ENCODE data around the gene KRT4. TPM values are rescaled to one million over a fixed set of nuclear protein-coding genes. Genes with fewer than 3 reads are reported as not detected.

KRT4 gene
- total RNA-seq, 1 donor, result not detected

DNA sequence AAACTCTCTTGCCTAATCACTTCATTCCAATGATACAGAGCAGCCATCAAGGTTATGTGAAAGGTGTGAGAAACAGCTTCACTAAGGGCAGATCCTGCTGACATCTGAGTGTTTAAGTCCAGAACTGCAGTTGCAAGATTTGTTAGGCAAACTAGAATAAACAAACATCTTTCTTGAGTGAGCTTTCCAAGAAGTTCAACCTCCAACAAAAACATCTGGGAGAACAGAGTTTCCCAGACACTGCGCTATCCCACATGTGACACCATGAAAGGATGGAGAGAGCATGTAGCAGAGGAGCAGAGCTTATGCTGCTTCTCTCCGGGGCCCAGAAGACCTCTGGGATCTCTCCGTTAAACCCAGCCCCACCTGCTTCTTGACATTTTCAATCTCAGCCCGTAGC is 42.4 kb downstream of the KRT4 start:
- TF ChIP-seq, protein P1, sequence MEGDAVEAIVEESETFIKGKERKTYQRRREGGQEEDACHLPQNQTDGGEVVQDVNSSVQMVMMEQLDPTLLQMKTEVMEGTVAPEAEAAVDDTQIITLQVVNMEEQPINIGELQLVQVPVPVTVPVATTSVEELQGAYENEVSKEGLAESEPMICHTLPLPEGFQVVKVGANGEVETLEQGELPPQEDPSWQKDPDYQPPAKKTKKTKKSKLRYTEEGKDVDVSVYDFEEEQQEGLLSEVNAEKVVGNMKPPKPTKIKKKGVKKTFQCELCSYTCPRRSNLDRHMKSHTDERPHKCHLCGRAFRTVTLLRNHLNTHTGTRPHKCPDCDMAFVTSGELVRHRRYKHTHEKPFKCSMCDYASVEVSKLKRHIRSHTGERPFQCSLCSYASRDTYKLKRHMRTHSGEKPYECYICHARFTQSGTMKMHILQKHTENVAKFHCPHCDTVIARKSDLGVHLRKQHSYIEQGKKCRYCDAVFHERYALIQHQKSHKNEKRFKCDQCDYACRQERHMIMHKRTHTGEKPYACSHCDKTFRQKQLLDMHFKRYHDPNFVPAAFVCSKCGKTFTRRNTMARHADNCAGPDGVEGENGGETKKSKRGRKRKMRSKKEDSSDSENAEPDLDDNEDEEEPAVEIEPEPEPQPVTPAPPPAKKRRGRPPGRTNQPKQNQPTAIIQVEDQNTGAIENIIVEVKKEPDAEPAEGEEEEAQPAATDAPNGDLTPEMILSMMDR (IDR thresholded peaks at IDR 0.05; ENCODE audit: insufficient read depth, low read depth, low read length), result no peak
- H3K4me3 ChIP-seq (ENCODE audit: low read depth, low read length), result no peak overlapping the region

DNA sequence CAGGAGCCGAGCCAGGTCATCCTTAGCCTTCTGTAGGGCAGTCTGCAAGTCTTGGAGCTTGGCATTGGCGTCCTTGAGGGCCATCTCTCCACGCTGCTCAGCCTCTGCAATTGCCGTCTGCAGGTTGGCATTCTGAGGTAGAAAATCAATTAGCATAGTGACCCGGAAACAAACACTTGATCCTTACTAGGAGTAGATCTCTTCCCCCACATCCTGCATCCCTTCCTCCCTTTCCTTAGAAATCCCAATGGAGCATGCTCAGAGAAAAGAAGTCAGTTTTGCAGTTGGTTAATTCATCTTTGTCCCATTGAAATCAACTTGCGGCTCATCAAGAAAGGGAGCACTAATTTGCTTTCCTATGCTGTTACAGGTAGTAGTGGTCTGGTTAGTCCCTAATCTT is 42.8 kb downstream of the KRT4 start:
- TF ChIP-seq, protein P1 (IDR thresholded peaks at IDR 0.05; ENCODE audit: insufficient read depth, low read depth, low read length), result no peak
- no peak overlapping the region for H3K4me3 ChIP-seq (ENCODE audit: low read depth, low read length)
- DNase-seq (ENCODE audit: low read depth), result no peak

More for the DNA sequence above, 42.4 kb downstream of the KRT4 start:
- no peak for DNase-seq (ENCODE audit: low read depth)

DNA sequence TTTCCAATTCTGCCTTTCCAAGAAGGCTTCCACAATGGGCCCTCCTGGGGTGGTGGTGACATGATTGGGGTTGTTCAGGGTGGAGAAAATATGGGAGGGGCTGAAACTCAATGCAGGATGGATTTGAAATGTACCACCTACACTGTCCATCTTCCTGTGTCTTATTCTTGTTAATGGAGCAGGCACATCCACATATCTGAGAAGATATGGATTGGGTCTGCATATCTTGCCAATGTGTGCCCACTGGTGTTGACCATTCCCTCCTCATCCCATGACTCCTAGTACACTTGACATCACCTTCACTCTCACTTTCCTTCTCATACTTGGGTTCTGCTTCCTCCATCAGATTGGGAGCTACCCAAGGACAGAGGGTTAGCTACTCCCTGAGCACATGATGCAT is 44.0 kb downstream of the KRT4 start:
- no peak for DNase-seq (ENCODE audit: low read depth)
- TF ChIP-seq, protein P1 (IDR thresholded peaks at IDR 0.05; ENCODE audit: insufficient read depth, low read depth, low read length), result no peak
- no peak overlapping the region for H3K4me3 ChIP-seq (ENCODE audit: low read depth, low read length)

DNA sequence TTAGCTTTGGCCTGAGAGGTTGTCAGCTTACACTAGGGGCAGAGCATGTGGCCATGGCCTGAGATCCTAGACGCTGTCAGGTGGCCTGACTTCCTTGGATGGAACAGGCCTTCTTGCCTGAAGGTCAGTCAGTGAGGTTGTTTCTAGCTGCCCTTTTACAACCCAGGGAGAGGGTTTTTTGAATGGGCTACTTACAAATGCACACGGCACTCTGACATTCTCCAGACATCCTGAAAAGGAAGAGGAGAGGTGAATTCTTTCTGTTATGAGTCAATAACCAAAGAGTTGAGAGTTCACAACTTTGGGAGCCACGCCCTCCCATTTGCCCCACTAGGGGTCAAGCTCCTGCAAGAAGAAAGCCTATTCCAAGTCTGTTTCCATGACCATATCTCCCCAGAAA is 44.6 kb downstream of the KRT4 start:
- no peak overlapping the region for H3K4me3 ChIP-seq (ENCODE audit: low read depth, low read length)
- peak; percentile 2 for DNase-seq (ENCODE audit: low read depth)
- TF ChIP-seq, protein P1 (IDR thresholded peaks at IDR 0.05; ENCODE audit: insufficient read depth, low read depth, low read length), result no peak

DNA sequence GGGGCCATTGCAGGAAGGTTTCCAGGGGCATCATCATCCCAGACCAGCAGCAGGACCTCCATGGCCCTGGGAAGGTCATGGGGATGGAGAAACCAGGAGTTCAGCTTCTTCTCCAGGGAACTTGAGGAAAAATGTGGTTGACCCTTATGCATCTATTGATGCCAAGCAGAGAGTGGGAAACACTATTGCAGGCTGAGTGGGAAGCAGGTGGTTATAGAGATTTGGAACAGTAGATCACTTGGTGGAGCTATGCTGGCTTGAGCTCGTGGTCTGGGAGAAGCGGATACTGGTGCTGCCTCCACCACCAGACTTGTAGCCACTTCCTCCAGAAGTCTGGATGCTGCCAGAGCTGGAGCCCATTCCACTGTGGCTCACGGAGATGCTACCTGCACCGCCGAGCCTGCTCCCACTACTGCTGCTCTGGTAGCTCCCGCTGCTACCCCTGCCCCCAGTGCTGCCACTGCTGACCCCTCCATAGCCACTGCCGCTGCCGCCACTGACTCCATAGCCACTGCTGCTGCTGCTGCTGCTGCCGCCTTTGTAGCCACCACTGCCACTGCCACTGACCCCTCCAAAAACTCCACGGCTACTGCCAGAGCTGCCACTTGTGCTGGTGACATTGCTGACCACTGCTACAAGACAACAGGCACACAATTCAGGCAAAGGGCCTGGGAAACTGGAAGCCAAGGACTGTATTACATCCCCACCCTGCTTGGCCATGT is 45.3 kb downstream of the KRT4 start:
- TF ChIP-seq, protein P1 (IDR thresholded peaks at IDR 0.05; ENCODE audit: insufficient read depth, low read depth, low read length), result no peak
- no peak for DNase-seq (ENCODE audit: low read depth)
- no peak overlapping the region for H3K4me3 ChIP-seq (ENCODE audit: low read depth, low read length)

DNA sequence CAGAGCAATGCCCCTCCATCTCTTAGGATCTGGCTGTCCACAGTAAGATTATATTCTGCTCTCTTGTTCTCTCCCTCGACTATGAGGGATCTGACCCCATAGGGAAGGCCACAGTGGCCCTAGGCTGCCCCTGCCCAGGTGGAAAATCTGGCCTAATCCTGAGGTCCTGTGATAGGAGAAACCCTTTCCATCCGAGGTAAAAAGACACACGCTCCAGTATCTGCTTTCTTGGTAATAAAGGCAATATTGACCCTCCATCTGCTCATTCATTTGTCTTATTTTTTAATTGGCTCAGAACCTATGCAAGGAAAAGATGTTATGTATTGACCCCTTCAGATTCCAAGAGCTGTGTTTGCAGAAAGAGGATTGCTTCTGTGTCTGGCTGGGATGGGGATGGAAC is 46.5 kb downstream of the KRT4 start:
- H3K4me3 ChIP-seq (ENCODE audit: low read depth, low read length), result no peak overlapping the region
- no peak for DNase-seq (ENCODE audit: low read depth)
- TF ChIP-seq, protein P1 (IDR thresholded peaks at IDR 0.05; ENCODE audit: insufficient read depth, low read depth, low read length), result no peak

DNA sequence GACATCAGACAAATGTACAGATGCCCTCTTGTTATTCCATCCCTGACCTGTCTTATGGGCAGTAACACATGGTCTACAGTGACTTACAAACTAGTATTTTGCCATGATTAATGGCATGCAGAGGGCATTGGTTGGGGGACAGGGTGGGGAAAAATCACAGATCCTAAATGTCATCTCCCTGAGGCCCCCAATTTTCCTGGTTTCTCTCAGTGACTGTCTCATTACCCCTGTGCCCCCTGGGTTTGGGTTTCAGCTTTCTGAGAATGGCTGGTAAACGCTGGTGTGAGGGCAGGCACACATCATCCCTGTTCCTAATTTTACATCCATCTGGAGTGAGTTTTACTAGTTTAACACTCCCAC is 46.9 kb downstream of the KRT4 start:
- TF ChIP-seq, protein P1 (IDR thresholded peaks at IDR 0.05; ENCODE audit: insufficient read depth, low read depth, low read length), result no peak
- H3K4me3 ChIP-seq (ENCODE audit: low read depth, low read length), result no peak overlapping the region

More for the DNA sequence above, 46.9 kb downstream of the KRT4 start:
- no peak for DNase-seq (ENCODE audit: low read depth)

Data from fibroblast of villous mesenchyme (primary cell).